ENCODE data around the gene SDF2.

The SDF2 gene

DNA sequence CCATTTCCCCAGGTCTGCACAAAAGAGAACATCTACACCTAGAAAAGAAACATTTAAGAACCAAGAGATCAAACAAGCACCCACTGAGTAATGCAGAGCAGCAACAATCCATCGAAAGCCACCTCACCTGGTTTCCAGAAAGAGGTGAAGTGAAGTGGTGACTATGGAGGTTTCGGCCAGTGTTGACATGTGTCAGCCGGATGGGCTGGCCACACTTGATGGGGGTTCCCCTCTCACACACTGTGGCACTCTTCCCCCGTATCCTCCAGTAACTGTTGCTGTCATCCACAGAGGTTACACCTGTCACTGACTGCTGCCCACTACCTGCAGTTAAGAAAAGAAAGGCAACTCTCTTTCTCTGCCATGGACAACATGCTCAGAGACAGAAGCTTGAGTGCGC lies 6.5 kb downstream of the SDF2 start:
- peaks cover 86% of the 10 kb centered on the region for H3K36me3 ChIP-seq (ENCODE audit: control insufficient read depth, insufficient read depth, low read length)
- H3K4me1 ChIP-seq (ENCODE audit: control insufficient read depth, insufficient read depth, low read length, poor library complexity, severe bottlenecking), result no peaks in the 10 kb centered on the region
- peaks cover 7% of the 10 kb centered on the region for H3K9me3 ChIP-seq (ENCODE audit: control insufficient read depth, low read length)
- H3K4me3 ChIP-seq (ENCODE audit: extremely low read depth, insufficient read depth, low read length, poor library complexity, severe bottlenecking), result no peak overlapping the region
- H3K27ac ChIP-seq (ENCODE audit: low read depth, low read length, severe bottlenecking), result no peak overlapping the region
- WGBS, 2 experiments (ENCODE audit: insufficient coverage in 2 of 2), result 96 to 98% methylated on average over 2 to 4 of the region's 5 CpGs

- Histone ChIP-seq H3K4me1 (ENCODE audit: control insufficient read depth, insufficient read depth, low read length, poor library complexity, severe bottlenecking) (peaks cover 1% of the 10 kb centered on the region), H3K36me3 (ENCODE audit: control insufficient read depth, insufficient read depth, low read length) (peaks cover 49% of the 10 kb centered on the region), H3K9me3 (ENCODE audit: control insufficient read depth, low read length) (no peaks in the 10 kb centered on the region), H3K27ac (ENCODE audit: low read depth, low read length, severe bottlenecking) (no peak overlapping the region), H3K4me3 (ENCODE audit: extremely low read depth, insufficient read depth, low read length, poor library complexity, severe bottlenecking) (no peak overlapping the region)
- 92 to 100% methylated on average over 1 of the region's 2 CpGs for WGBS, 2 experiments (ENCODE audit: insufficient coverage in 2 of 2)
Observed at GRCh38 chr17:28648698-28649097, 13.0 kb downstream of the SDF2 start.

DNA sequence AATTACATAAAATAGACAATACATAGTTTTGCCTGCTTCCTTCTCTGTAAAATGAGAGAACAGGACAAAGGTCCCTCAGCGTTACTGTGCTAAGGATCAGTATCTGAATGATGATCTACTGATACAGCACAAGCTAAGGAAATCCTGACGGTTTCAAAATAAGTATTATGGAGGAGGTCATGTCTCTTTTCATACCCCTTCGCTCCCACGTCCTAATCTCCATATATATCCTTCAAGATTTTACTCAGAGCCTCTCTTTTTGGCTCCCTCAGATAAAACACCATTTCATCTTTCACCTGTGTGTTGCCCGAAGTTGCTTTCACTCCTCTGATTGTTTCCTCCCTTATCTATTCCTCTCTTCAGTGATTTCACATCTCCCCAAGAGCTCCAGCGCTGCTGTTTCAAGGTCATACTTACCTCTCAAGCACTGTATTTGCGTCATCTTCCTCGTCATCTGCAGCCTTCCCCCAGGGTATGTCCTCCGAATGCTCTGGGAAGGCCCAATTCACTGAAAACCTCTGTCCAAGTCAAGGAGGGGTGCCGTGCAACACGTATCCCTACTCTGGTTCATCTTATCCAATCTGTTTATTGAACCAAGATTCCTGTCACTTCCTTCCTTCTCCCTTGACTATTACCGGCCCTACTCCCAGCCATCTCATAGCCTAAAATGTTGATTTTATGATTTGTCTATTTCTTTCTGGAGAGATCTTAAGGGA lies 15.5 kb downstream of the SDF2 start:
- peaks cover 52% of the 10 kb centered on the region for H3K36me3 ChIP-seq (ENCODE audit: control insufficient read depth, insufficient read depth, low read length)
- no peak overlapping the region for H3K4me3 ChIP-seq (ENCODE audit: extremely low read depth, insufficient read depth, low read length, poor library complexity, severe bottlenecking)
- peaks cover 9% of the 10 kb centered on the region for H3K4me1 ChIP-seq (ENCODE audit: control insufficient read depth, insufficient read depth, low read length, poor library complexity, severe bottlenecking)
- H3K9me3 ChIP-seq (ENCODE audit: control insufficient read depth, low read length), result no peaks in the 10 kb centered on the region
- H3K27ac ChIP-seq (ENCODE audit: low read depth, low read length, severe bottlenecking), result no peak overlapping the region
- 94 to 97% methylated on average over 8 to 12 of the region's 12 CpGs for WGBS, 2 experiments (ENCODE audit: insufficient coverage in 2 of 2)

- Histone ChIP-seq H3K4me1 (ENCODE audit: control insufficient read depth, insufficient read depth, low read length, poor library complexity, severe bottlenecking) (peaks cover 9% of the 10 kb centered on the region), H3K4me3 (ENCODE audit: extremely low read depth, insufficient read depth, low read length, poor library complexity, severe bottlenecking) (peak overlapping the region; percentile 93), H3K36me3 (ENCODE audit: control insufficient read depth, insufficient read depth, low read length) (peaks cover 52% of the 10 kb centered on the region), H3K27ac (ENCODE audit: low read depth, low read length, severe bottlenecking) (peak overlapping the region; percentile 57), H3K9me3 (ENCODE audit: control insufficient read depth, low read length) (no peaks in the 10 kb centered on the region)
- 76 to 96% methylated on average over 5 to 6 of the region's 8 CpGs for WGBS, 2 experiments (ENCODE audit: insufficient coverage in 2 of 2)
Observed at GRCh38 chr17:28645576-28645939, 16.1 kb downstream of the SDF2 start.

GRCh38 chr17:28644787-28645575 lies 16.7 kb downstream of the SDF2 start, which contains the start of gene BLTP2:
TSS of gene BLTP2 (minus strand) at chr17:28645158. CDS start at chr17:28645056, 102 bp downstream.
- 1% methylated on average over 43 to 67 of the region's 89 CpGs for WGBS, 2 experiments (ENCODE audit: insufficient coverage in 2 of 2)
- Histone ChIP-seq H3K4me1 (ENCODE audit: control insufficient read depth, insufficient read depth, low read length, poor library complexity, severe bottlenecking) (peaks cover 9% of the 10 kb centered on the region), H3K9me3 (ENCODE audit: control insufficient read depth, low read length) (no peaks in the 10 kb centered on the region), H3K4me3 (ENCODE audit: extremely low read depth, insufficient read depth, low read length, poor library complexity, severe bottlenecking) (peak within 1 kb of the TSS; percentile 93), H3K36me3 (ENCODE audit: control insufficient read depth, insufficient read depth, low read length) (peaks cover 55% of the 10 kb centered on the region), H3K27ac (ENCODE audit: low read depth, low read length, severe bottlenecking) (peak within 1 kb of the TSS; percentile 57)

DNA sequence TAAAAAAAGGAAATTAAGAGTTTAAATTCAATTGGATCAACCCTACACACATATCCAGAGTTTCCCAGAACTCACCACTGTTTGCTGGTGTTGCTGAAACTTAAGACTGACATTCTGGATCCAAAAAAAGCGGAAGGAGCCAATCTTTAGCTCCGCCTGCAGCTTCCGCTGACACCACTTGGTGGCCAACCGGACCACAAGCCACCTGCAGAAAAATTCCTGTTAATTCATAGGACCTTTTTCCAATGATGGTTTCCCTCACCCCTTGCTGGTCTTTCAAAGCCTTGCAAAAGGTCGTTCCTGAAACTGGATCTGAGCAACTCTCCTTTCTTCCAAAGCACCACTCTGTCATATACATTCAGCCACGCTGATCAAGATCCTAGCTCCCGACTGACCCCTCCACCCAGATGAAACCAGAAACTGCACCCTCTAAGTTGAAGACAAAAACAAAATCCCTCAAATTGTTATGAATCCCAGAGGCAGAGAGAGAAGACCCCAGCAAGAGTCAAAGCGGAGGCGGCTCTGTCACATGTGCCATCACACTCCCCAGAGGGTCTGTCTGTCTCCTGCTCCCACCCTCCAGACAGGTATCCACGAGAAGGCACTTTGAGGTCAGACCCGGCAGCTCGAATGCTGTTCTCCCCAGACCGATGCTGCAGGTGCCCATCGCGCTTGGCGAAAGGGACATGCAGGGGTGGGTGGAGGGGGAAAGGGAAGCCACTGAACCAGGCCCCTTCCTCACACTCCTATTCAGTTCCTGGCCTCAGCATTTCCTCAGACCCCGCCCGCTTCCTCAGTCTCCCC lies 17.5 kb downstream of the SDF2 start:
- Histone ChIP-seq H3K9me3 (ENCODE audit: control insufficient read depth, low read length) (no peaks in the 10 kb centered on the region), H3K4me1 (ENCODE audit: control insufficient read depth, insufficient read depth, low read length, poor library complexity, severe bottlenecking) (peaks cover 9% of the 10 kb centered on the region), H3K4me3 (ENCODE audit: extremely low read depth, insufficient read depth, low read length, poor library complexity, severe bottlenecking) (peak overlapping the region; percentile 93), H3K36me3 (ENCODE audit: control insufficient read depth, insufficient read depth, low read length) (peaks cover 63% of the 10 kb centered on the region), H3K27ac (ENCODE audit: low read depth, low read length, severe bottlenecking) (peak overlapping the region; percentile 53)
- WGBS, 2 experiments (ENCODE audit: insufficient coverage in 2 of 2), result 4 to 7% methylated on average over 9 to 12 of the region's 18 CpGs

- Histone ChIP-seq H3K27ac (ENCODE audit: low read depth, low read length, severe bottlenecking) (no peak overlapping the region), H3K4me1 (ENCODE audit: control insufficient read depth, insufficient read depth, low read length, poor library complexity, severe bottlenecking) (peaks cover 9% of the 10 kb centered on the region), H3K4me3 (ENCODE audit: extremely low read depth, insufficient read depth, low read length, poor library complexity, severe bottlenecking) (no peak overlapping the region), H3K9me3 (ENCODE audit: control insufficient read depth, low read length) (no peaks in the 10 kb centered on the region), H3K36me3 (ENCODE audit: control insufficient read depth, insufficient read depth, low read length) (peaks cover 80% of the 10 kb centered on the region)
- no CpG with 5 or more reads among the region's 2 CpGs for WGBS, 2 experiments (ENCODE audit: insufficient coverage in 2 of 2)
Observed at GRCh38 chr17:28641579-28641978, 20.1 kb downstream of the SDF2 start.

DNA sequence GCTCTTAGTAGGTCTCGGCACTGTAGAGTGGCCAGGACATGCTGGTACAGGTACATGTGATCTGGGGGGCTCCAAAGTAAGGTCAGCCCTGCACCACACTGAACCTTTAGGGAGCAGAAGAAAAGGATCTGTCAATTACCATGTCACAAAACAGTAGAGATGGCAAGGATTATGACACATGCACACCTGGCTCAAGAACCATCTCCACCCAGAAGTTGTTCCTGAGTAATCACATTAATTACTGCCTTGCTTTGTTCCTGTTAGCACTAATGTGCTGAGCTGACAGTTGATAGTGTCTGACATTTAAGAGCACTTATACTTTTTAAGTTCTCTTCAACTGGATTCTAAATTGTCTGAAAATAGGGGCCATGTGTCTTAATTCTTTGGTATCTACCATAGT lies 26.2 kb downstream of the SDF2 start:
- H3K9me3 ChIP-seq (ENCODE audit: control insufficient read depth, low read length), result no peaks in the 10 kb centered on the region
- H3K36me3 ChIP-seq (ENCODE audit: control insufficient read depth, insufficient read depth, low read length), result peaks cover 99% of the 10 kb centered on the region
- H3K27ac ChIP-seq (ENCODE audit: low read depth, low read length, severe bottlenecking), result no peak overlapping the region
- H3K4me1 ChIP-seq (ENCODE audit: control insufficient read depth, insufficient read depth, low read length, poor library complexity, severe bottlenecking), result no peaks in the 10 kb centered on the region
- no peak overlapping the region for H3K4me3 ChIP-seq (ENCODE audit: extremely low read depth, insufficient read depth, low read length, poor library complexity, severe bottlenecking)
- WGBS, 2 experiments (ENCODE audit: insufficient coverage in 2 of 2), result 100% methylated on average over 1 of the region's 1 CpG

DNA sequence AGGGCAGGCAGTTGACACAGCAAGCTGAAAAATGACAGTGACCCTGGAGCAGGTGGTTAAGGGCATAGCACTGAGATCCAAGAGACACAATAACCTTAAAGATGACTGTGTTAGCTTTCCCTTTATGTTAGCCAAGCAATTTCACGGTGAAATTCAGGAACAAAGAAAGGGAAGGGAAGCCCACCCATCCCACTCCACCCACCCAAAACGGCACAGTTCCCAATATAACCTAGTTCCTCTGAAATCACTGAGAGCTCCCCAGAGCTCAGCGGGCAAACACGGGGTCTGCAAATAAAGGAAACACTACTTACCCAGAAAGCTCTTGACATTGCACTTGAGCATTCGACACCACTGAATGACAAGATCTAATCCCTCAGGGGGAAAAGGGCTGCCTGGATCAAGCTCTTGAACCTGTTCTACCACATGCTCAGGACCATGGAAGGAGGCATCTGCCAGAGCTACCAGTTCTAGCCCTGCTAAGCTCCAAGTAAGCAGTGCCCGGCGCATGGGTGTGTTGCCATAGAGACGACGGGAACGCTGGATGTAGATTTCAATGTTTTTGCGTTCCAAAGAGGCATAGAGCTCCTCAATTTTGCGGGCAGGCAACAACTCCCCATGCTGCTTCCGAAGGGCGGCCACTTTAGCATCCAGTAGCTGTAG lies 27.4 kb downstream of the SDF2 start:
- Histone ChIP-seq H3K27ac (ENCODE audit: low read depth, low read length, severe bottlenecking) (no peak overlapping the region), H3K9me3 (ENCODE audit: control insufficient read depth, low read length) (no peaks in the 10 kb centered on the region), H3K36me3 (ENCODE audit: control insufficient read depth, insufficient read depth, low read length) (peaks cover 99% of the 10 kb centered on the region), H3K4me3 (ENCODE audit: extremely low read depth, insufficient read depth, low read length, poor library complexity, severe bottlenecking) (no peak overlapping the region), H3K4me1 (ENCODE audit: control insufficient read depth, insufficient read depth, low read length, poor library complexity, severe bottlenecking) (no peaks in the 10 kb centered on the region)
- WGBS, 2 experiments (ENCODE audit: insufficient coverage in 2 of 2), result 97 to 98% methylated on average over 11 to 13 of the region's 14 CpGs

- no peak overlapping the region for H3K27ac ChIP-seq (ENCODE audit: low read depth, low read length, severe bottlenecking)
- H3K4me3 ChIP-seq (ENCODE audit: extremely low read depth, insufficient read depth, low read length, poor library complexity, severe bottlenecking), result no peak overlapping the region
- H3K4me1 ChIP-seq (ENCODE audit: control insufficient read depth, insufficient read depth, low read length, poor library complexity, severe bottlenecking), result no peaks in the 10 kb centered on the region
- no peaks in the 10 kb centered on the region for H3K9me3 ChIP-seq (ENCODE audit: control insufficient read depth, low read length)
- peaks cover 94% of the 10 kb centered on the region for H3K36me3 ChIP-seq (ENCODE audit: control insufficient read depth, insufficient read depth, low read length)
- 88 to 96% methylated on average over 3 to 4 of the region's 4 CpGs for WGBS, 2 experiments (ENCODE audit: insufficient coverage in 2 of 2)
Observed at GRCh38 chr17:28626818-28627217, 34.9 kb downstream of the SDF2 start.

Measured in mesodermal cell (in vitro differentiated cells).